ENCODE results near the gene CADM1.

DNA sequence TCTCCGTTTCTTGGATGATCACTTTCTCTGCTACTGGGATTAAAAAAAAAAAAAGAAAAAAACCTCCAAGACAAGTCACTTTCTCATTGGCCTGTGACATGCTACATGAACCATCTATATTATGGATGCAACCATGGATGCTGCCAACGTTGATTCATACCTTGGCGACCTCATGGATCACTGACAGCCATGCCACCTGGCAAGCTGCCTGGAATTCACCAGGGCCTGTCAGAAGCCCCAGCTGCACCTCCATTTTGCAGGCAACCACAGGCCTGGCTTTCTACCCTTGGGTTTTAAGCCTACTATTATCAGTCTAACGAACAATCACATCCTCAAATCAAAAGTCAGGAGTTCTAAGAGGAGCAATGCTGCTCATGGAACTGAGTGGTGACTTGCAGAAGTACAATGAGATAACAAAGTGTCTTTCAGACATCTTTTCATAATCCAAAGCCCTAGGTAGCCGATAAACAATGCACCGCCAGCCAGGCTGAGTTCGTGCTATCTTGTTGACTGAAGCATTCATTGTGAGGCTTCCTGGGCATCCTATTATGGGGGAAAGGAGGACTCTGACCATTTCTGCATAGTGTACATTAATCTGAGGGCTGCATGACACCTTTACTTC, 48.0 kb upstream of the CADM1 start:
- TF ChIP-seq, protein P1, sequence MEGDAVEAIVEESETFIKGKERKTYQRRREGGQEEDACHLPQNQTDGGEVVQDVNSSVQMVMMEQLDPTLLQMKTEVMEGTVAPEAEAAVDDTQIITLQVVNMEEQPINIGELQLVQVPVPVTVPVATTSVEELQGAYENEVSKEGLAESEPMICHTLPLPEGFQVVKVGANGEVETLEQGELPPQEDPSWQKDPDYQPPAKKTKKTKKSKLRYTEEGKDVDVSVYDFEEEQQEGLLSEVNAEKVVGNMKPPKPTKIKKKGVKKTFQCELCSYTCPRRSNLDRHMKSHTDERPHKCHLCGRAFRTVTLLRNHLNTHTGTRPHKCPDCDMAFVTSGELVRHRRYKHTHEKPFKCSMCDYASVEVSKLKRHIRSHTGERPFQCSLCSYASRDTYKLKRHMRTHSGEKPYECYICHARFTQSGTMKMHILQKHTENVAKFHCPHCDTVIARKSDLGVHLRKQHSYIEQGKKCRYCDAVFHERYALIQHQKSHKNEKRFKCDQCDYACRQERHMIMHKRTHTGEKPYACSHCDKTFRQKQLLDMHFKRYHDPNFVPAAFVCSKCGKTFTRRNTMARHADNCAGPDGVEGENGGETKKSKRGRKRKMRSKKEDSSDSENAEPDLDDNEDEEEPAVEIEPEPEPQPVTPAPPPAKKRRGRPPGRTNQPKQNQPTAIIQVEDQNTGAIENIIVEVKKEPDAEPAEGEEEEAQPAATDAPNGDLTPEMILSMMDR (IDR thresholded peaks at IDR 0.05), result no peak
- no peak for TF ChIP-seq POLR2A (IDR thresholded peaks at IDR 0.05)

Measured in heart left ventricle (tissue), 13 donors.